Midbrain (tissue), 1 donor: ENCODE results near the gene TEX12.
A peak's percentile ranks its signal among the peaks of the same experiment; 100 is the strongest.
"Not testable (repeated sequence)": the region's sequence is repeated elsewhere in the genome, so short reads cannot be mapped to it uniquely, and the experiment has no call there.

Experiments used
- DNase-seq: peaks from one replicate; lab custom pipeline; 2025; lab: John Stamatoyannopoulos, UW

The TEX12 gene, protein sequence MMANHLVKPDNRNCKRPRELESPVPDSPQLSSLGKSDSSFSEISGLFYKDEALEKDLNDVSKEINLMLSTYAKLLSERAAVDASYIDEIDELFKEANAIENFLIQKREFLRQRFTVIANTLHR

DNA sequence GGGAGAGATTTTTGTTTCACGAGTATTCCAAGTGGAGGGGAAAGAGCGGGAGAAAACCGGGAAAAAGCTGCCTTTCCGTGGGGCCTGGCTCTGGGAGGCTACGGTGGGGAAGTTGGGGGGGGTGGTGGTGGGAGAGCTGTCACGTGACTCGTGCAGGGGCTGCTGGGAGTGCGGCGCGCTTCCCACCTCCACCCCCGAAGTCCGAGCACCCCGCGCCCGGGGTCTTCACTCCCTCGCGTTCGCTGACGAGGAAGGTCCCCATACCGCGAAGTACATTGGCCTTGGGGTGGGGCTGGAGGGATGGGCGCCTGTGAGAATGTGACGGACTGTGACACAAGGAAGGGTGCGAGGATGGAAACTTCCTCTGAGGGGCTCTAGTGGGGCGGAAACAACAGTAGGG is at the start of gene TEX12:
TSS of gene TEX12 (plus strand) at position 228 of the 400 bp plus-strand sequence. CDS start 1,897 bp downstream, outside the sequence.
- DNase-seq = no peak

DNA sequence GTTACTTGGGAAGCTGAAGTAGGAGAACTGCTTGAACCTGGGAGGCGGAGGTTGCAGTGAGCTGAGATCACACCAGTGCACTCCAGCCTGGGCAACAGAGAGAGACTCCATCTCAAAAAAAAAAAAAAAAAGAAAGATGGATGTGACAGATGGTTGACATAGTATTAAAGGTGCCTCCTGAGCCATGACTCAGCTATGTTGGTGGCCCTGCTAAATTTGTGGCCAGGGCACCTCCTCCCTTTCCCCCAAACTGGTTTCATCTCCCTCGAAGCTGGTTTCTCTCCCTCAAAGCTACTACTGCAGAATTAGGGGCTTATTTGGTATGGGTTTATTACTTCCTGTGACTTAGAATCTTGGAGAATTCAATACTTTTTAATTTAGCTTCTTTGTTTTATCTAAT is 49.0 kb upstream of the TEX12 start:
- no peak for DNase-seq

DNA sequence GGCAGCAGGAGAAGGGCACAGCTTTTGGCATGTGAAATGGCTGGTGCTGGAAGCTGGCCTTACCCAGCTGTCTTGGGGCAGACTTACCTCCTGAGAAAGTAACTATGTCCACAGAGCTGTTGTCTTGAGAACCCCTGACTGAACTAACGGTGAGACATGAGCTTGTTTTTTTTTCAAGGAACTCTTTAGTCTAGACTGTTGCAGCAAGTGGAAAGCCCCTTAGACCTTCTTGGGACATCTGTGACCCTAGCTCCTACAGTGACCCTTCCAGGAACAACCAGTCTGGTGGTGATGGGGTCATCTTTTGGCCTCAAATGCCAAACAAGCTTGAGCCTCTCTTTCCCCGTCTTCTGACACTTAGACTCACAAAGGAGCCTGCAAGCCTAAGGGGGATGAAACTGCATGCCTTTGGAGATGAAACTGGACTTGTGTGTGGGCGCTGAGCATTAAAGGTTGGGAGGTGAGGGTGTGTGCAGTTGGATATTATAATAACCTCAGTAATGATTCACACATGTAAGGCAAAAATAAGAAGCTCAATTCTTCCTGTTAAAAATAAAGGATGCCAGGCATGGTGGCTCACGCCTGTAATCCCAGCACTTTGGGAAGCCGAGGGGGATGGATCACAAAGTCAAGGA is 45.1 kb upstream of the TEX12 start:
- no peak for DNase-seq

GRCh38 chr11:112123129-112123528 is 44.0 kb upstream of the TEX12 start:
- no peak for DNase-seq

DNA sequence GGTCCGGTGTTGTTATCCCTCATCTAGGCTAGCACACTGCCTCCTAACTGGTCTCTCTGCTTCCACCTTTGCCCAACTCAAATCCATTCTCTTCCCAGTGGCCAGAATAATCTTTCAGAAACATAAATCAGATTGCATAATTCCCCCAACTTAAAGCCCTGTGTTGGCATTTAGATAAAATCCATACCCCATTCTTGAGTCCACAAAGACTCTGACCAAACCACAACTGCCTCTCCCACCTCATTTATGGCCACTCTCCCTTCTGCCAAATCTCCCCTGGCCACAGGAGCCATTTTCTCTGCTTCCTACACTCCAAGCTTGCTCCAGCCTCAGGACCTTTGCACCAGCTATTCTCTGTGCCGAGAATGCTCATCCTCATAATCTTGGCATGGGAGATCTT is 40.1 kb upstream of the TEX12 start:
- DNase-seq = no peak

GRCh38 chr11:112128483-112129121 is 38.6 kb upstream of the TEX12 start:
- no peak for DNase-seq

GRCh38 chr11:112129656-112130055 is 37.5 kb upstream of the TEX12 start:
- peak; percentile 37 for DNase-seq

- DNase-seq = no peak
Observed at GRCh38 chr11:112132737-112133136, 34.4 kb upstream of the TEX12 start.

- DNase-seq = no peak
Observed at GRCh38 chr11:112134473-112134872, 32.7 kb upstream of the TEX12 start.

DNA sequence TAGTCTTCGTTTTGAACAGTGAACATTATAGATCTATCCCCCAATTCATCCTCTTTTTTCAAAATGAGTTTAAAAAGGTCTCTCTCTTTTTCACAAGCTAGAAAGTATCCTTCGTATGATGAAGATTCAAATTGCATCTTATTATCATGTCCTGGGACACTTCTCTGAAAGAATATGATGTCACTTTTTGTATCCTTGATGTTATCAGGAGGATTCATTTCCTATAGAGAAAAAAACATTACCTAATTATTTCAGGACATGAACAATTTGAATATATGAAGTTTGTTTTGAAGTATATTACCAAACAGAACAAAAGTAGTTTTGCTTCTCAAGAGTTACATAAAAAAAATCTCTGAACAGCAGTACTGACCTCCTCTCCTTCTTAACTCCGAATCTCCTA is 23.6 kb upstream of the TEX12 start:
- DNase-seq = no peak

DNA sequence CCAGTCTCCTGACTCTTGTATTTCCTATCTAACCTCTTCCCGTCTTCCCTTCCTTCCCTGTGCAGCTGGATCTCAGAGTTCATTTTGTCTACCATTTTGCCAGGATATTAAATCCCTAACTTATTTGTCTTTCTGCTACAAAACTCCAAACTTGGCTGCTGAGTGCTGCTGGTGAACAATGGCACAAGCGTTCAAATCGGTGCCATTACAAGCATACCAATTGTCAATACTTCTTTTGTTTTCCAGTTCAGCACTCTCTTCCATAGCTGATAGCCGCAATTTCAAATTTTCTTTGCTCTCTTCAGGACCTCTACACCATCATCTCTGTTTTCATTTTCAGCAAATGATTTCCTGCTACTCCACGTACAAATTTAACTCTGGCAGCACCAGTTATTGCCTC is 16.7 kb upstream of the TEX12 start:
- DNase-seq = peak; percentile 44

DNA sequence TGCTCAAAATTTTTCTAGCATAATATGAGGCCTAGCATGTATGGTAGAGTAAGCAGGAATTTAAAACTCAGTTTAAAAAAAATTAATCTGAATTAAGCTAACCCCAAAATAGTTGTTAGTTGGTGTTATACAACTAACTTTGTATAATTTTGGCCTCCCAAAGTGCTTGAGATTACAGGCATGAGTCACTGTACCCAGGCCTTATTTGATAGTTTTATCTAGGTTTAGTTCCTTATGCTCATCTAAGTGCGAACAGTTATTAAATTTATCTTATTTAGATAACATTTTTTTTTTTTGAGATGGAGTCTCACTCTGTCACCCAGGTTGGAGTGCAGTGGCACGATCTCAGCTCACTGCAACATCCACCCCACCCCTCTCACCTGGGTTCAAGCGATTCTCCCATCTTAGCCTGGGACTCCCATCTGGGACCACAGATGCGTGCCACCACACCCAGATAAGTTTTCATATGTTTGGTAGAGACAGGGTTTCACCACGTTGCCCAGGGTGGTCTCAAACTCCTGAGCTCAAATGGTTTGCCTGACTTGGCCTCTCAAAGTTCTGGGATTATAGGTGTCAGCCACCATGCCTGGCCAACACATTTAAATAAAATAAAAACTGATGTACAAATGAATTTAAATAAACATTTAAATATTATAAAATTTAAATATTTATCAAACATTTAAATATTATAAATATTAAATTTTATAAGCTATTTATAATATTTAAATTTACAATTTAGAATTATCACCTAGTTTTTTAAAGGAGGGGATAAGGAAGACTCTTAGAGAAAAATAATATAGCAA is 10.8 kb upstream of the TEX12 start:
- DNase-seq = no peak

DNA sequence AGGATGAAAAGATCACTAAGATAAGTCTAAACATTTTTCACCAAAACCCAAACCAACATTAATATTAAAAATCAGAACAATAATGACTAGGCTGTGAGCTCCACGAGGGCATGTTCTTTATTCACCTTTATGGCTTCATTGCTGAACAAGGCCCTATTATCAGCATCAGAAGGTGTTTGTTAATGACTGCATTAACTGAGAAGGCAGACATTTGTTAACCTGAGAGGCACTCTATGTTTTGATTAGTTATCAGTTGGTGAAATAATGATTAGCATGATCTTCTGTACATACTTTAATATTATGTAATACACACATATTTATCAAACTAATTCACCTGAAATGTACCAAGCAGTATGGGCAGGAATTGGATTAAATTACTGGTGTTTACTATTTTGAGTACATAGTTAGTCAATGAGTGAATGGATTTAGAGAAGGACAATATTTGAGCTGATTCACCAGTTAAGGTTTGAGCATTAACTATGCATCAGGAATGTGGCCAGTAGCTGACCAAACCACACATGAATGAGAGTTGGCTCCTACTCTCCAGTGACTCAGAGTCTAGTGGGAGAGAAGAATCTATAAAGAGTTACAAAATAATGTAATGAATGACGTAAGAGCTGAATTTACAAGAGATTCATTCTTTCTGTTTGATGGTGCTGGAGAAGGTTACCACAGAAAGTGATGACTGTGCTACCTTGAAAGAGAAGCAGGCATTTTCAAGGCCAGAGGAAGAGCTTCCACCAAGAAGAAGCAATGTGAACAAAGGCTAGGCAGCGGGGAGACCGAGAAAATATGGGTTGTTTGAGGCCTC is 10.0 kb upstream of the TEX12 start:
- DNase-seq = no peak

GRCh38 chr11:112159098-112160065 is 7.8 kb upstream of the TEX12 start:
- no peak for DNase-seq

DNA sequence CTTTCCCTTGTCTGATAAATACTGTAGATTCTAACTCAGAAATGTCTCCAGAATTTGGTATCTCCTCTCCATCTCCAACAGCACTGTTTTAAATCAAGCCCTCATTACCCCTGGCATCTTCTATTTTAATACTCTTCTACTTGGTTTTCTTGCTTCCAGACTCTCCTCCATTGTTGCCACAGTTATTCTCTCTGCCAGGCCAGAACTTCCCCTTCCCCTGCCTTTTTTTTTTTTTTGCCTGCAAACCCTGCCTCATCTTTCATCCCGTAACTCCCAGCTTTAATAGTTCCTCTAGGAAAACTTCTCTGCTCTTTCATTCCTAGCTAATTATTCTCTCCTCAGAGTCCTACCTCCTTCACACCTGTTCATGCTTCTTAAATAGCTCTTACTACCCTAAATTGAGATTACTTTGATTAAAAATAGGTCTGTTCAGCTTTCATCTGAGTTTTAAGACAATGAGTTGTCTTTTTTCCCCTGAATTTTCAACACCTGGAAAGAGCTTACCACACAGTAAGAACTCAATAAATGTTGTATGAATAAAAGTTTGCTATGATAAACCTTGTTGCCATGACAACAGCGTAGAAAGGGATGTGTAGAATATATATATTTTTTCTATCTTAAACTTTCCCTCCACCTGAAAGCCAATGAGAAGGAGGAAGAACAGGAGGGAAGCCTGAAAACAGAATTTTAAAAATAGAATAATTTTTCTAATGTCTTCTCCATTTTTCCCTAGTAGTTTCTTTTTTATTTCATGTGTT is 6.9 kb upstream of the TEX12 start:
- no peak for DNase-seq

DNA sequence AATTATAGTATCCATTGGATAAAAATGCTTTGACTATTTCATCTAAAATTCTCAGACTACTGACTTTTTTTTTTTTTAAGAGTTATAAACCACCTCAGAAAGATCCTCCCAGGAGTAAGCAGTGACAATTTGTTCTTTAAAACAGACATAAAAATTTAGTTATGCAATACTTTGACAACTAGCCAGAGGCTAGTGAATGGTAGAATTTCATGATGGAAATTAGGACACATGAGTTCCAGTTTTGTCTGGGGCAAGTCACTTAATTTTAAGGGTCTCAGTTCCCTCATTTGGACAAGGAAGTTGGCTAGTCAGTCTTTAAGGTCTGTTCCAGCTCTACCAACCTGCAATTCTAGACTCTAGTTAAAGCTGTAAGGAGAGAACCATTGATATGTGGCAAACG is 6.2 kb upstream of the TEX12 start:
- no peak for DNase-seq

DNA sequence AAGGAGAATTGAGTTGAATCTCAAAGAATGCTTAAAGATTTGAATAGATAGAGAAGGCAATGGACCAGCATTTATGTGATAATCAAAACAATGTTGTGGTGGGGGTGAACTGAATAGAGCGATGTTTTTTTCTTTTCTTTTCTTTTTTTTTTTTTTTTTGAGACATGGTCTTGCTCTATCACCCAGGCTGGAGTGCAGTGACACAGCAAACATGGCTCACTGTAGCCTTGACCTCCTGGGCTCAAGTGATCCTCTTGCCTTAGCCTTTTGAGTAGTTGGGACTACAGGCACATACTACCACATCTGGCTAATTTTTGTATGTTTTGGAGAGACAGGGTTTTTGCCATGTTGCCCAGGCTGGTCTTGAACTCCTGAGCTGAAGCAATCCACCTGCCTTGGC is 5.0 kb upstream of the TEX12 start:
- not testable (repeated sequence) for DNase-seq

GRCh38 chr11:112162761-112163546 is 4.2 kb upstream of the TEX12 start:
- no peak for DNase-seq
